Uterus (tissue), 2 donors: ENCODE data around the gene PAPPA2.

Experiments used
- POLR2A ChIP-seq, 2 donors: fragments of 450-650 bp; IDR thresholded peaks; one replicate each; pipeline ENCODE4 v1.6.1; 2016; ENCODE audit warnings: antibody characterized with exemption in 2 of 2, mild to moderate bottlenecking in 1 of 2, moderate library complexity in 1 of 2
- TF ChIP-seq, protein P1 (sequence below), 4 experiments: fragments of 200-600 bp in 2 of 4; fragments of 450-650 bp in 2 of 4; sonication (generic) in 2 of 4; IDR thresholded peaks; one replicate each; pipeline ENCODE4 v1.5.1; 2016 to 2019; ENCODE audit warnings: antibody characterized with exemption in 4 of 4, mild to moderate bottlenecking in 2 of 4, moderate library complexity in 1 of 4

DNA sequence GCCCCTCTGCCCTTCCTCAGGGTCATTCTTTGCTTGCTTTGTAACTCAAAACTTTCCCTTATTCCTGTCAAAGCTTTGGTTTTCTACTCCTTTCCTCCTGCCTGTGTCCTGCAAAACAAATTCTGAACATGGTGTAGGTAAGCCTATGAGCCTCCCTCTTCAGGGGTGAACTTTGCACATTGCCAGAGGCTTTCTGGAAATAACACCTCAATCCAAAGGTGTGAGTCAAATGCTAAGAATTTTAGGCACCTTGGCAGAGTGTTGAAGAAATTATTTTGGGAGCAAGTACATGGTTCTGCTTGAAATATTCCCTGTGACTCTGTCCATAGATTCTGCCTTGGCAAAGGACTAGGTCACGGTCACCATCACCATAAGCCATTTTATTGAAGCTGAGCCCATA lies 70.0 kb downstream of the PAPPA2 start:
- TF ChIP-seq, protein P1, sequence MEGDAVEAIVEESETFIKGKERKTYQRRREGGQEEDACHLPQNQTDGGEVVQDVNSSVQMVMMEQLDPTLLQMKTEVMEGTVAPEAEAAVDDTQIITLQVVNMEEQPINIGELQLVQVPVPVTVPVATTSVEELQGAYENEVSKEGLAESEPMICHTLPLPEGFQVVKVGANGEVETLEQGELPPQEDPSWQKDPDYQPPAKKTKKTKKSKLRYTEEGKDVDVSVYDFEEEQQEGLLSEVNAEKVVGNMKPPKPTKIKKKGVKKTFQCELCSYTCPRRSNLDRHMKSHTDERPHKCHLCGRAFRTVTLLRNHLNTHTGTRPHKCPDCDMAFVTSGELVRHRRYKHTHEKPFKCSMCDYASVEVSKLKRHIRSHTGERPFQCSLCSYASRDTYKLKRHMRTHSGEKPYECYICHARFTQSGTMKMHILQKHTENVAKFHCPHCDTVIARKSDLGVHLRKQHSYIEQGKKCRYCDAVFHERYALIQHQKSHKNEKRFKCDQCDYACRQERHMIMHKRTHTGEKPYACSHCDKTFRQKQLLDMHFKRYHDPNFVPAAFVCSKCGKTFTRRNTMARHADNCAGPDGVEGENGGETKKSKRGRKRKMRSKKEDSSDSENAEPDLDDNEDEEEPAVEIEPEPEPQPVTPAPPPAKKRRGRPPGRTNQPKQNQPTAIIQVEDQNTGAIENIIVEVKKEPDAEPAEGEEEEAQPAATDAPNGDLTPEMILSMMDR (IDR thresholded peaks at IDR 0.05): no peak
- TF ChIP-seq POLR2A (IDR thresholded peaks at IDR 0.05): no peak
